HepG2 (cell line): Measurements from ENCODE around the gene ADGRD1. TPM values are rescaled to one million over a fixed set of nuclear protein-coding genes. Genes with fewer than 3 reads are reported as not detected.

Experiments
- ATF4 ChIP-seq, 2 experiments: fragments of 450-650 bp in 1 of 2; sonication (generic) in 1 of 2; formaldehyde crosslinking; IDR thresholded peaks; 2 replicates each; pipeline versions ENCODE4 v1.5.0 to v1.8.0; 2020 to 2022; ENCODE audit warnings: mild to moderate bottlenecking in 1 of 2, missing genetic modification reagents in 1 of 2
- CTCF ChIP-seq: sonication (generic); formaldehyde crosslinking; IDR thresholded peaks from 2 replicates; pipeline ENCODE4 v1.5.0; 2020; ENCODE audit warnings: mild to moderate bottlenecking, missing genetic modification reagents, moderate library complexity
- EED ChIP-seq: sonication (generic); formaldehyde crosslinking; IDR thresholded peaks from 2 replicates; pipeline ENCODE4 v1.5.0; 2020; ENCODE audit warnings: mild to moderate bottlenecking, missing genetic modification reagents
- GFI1 ChIP-seq: sonication (generic); formaldehyde crosslinking; IDR thresholded peaks from 2 replicates; pipeline ENCODE4 v1.5.0; 2020; ENCODE audit warnings: missing genetic modification reagents, mild to moderate bottlenecking, borderline replicate concordance
- HNF1A ChIP-seq, 2 experiments: sonication (generic) in 1 of 2; formaldehyde crosslinking in 1 of 2; IDR thresholded peaks; 2 replicates each; pipeline versions ENCODE4 v1.4.0 to v1.6.1; 2016 to 2020; ENCODE audit warnings: borderline replicate concordance in 1 of 2, low read depth in 1 of 2, mild to moderate bottlenecking in 1 of 2, missing genetic modification reagents in 1 of 2
- IRX3 ChIP-seq: sonication (generic); formaldehyde crosslinking; IDR thresholded peaks from 2 replicates; pipeline ENCODE4 v1.8.1; 2023; ENCODE audit warnings: mild to moderate bottlenecking, low read depth, missing genetic modification reagents, borderline replicate concordance
- KMT2B ChIP-seq: IDR thresholded peaks from 2 replicates; pipeline ENCODE4 v1.6.1; 2016; ENCODE audit warnings: missing genetic modification reagents, missing compliant biosample characterization
- MAF1 ChIP-seq: sonication (generic); formaldehyde crosslinking; IDR thresholded peaks from 2 replicates; pipeline ENCODE4 v1.5.0; 2020; ENCODE audit warnings: missing genetic modification reagents, borderline replicate concordance
- MED13 ChIP-seq: sonication (generic); formaldehyde crosslinking; IDR thresholded peaks from 2 replicates; pipeline ENCODE4 v1.5.0; 2020; ENCODE audit warnings: missing genetic modification reagents
- SP5 ChIP-seq: IDR thresholded peaks from 2 replicates; pipeline ENCODE4 v1.6.1; 2016; ENCODE audit warnings: low read depth, borderline replicate concordance
- ZNF367 ChIP-seq: sonication (generic); formaldehyde crosslinking; IDR thresholded peaks from 2 replicates; pipeline ENCODE4 v1.4.0; 2020; ENCODE audit warnings: missing genetic modification reagents, borderline replicate concordance
- ZNF547 ChIP-seq: sonication (generic); formaldehyde crosslinking; IDR thresholded peaks from 2 replicates; pipeline ENCODE4 v1.5.1; 2020; ENCODE audit warnings: mild to moderate bottlenecking, missing genetic modification reagents
- ZNF720 ChIP-seq: sonication (generic); formaldehyde crosslinking; IDR thresholded peaks from 2 replicates; pipeline ENCODE4 v1.4.0; 2020; ENCODE audit warnings: missing genetic modification reagents
- polyA plus RNA-seq, 8 experiments: library from polyadenylated mRNA; depleted of rRNA in 3 of 8; stranded (reverse) in 7 of 8; unstranded in 1 of 8; fragments of >200 nt; fragmentation: Illumina TruSeq in 4 of 8; extraction: Trizol in 4 of 8; gene quantifications; 2 replicates each; pipeline versions ENCODE4 v1.2.1 to v1.2.3, GENCODE V29; 2011 to 2016; ENCODE audit warnings: low read depth in 4 of 8, missing spikeins in 1 of 8, mixed read lengths in 1 of 8; ENCODE audit not compliant: insufficient read depth in 1 of 8
- total RNA-seq, 5 experiments: library from RNA; depleted of rRNA; stranded (reverse); fragments of >200 nt; fragmentation: Illumina TruSeq; extraction: Trizol; gene quantifications; 2 replicates each; pipeline ENCODE4 v1.2.3, GENCODE V29; 2016; ENCODE audit warnings: low read depth in 1 of 5
- TF ChIP-seq, protein P1 (sequence below): fragments of 450-650 bp; IDR thresholded peaks from 2 replicates; pipeline ENCODE4 v1.6.1; 2017; ENCODE audit warnings: mild to moderate bottlenecking
- TF ChIP-seq, protein P2 (sequence below): sonication (generic); formaldehyde crosslinking; IDR thresholded peaks from 2 replicates; pipeline ENCODE4 v1.8.1; 2023; ENCODE audit warnings: mild to moderate bottlenecking, missing genetic modification reagents, borderline replicate concordance

ADGRD1 gene
- total and polyA plus RNA-seq, 2 of the 13 experiments (the other 11 are each of a cell fraction or from before 2014, with no cell fraction given) = 0.46 to 12.4 TPM

GRCh38 chr12:131012279-131013069 lies 58.8 kb downstream of the ADGRD1 start (continued):
- TF ChIP-seq CTCF (peak; percentile 39; the same call in 1 of the 2 replicates), IRX3 (CRISPR knock-in tag) (no peak), MED13 (CRISPR knock-in tag) (peak; percentile 51; the same call in 1 of the 2 replicates), MAF1 (CRISPR knock-in tag) (no peak), ZNF547 (no peak), KMT2B (CRISPR knock-in tag) (peak; percentile 27; the same call in 1 of the 2 replicates), ZNF367 (CRISPR knock-in tag) (no peak), GFI1 (peak; percentile 61; the same call in 1 of the 2 replicates), EED (CRISPR knock-in tag) (no peak), ATF4 (CRISPR knock-in tag; IDR thresholded peaks at IDR 0.05) (0 out of 4 replicates have a peak, but pooled peaks of 1 of the 2 experiments have one; percentile 24), SP5 (CRISPR knock-in tag) (peak; percentile 62), ZNF720 (no peak), HNF1A (IDR thresholded peaks at IDR 0.05; ENCODE audit: low read depth) (peak; percentile 64; the same call in 1 of the 2 replicates), HNF1A (CRISPR knock-in tag; IDR thresholded peaks at IDR 0.05; ENCODE audit: borderline replicate concordance) (no peak; the same call in 1 of the 2 replicates)
- TF ChIP-seq, protein P1, sequence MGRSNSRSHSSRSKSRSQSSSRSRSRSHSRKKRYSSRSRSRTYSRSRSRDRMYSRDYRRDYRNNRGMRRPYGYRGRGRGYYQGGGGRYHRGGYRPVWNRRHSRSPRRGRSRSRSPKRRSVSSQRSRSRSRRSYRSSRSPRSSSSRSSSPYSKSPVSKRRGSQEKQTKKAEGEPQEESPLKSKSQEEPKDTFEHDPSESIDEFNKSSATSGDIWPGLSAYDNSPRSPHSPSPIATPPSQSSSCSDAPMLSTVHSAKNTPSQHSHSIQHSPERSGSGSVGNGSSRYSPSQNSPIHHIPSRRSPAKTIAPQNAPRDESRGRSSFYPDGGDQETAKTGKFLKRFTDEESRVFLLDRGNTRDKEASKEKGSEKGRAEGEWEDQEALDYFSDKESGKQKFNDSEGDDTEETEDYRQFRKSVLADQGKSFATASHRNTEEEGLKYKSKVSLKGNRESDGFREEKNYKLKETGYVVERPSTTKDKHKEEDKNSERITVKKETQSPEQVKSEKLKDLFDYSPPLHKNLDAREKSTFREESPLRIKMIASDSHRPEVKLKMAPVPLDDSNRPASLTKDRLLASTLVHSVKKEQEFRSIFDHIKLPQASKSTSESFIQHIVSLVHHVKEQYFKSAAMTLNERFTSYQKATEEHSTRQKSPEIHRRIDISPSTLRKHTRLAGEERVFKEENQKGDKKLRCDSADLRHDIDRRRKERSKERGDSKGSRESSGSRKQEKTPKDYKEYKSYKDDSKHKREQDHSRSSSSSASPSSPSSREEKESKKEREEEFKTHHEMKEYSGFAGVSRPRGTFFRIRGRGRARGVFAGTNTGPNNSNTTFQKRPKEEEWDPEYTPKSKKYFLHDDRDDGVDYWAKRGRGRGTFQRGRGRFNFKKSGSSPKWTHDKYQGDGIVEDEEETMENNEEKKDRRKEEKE = no peak
- TF ChIP-seq, protein P2, sequence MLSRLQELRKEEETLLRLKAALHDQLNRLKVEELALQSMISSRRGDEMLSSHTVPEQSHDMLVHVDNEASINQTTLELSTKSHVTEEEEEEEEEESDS = peak; percentile 49; the same call in 1 of the 2 replicates
